MM.1S (cell line): Measurements from ENCODE around the gene SIDT1.

Source experiments
- DNase-seq: peaks from one replicate; pipeline ENCODE4 v3.0.0-alpha.2; 2015
- H2AFZ ChIP-seq: fragments of 300-600 bp; sonication (generic); 2 replicates; pipeline ENCODE4 v1.6.0; 2016; ENCODE audit warnings: antibody characterized with exemption, low read length
- H3F3A ChIP-seq: fragments of 300-600 bp; sonication (generic); 2 replicates; pipeline ENCODE4 v1.6.1; 2016; ENCODE audit warnings: mild to moderate bottlenecking, antibody characterized with exemption, low read length, moderate library complexity, mixed read lengths; ENCODE audit not compliant: insufficient read depth
- H3K27ac ChIP-seq: fragments of 300-600 bp; sonication (generic); 2 replicates; pipeline ENCODE4 v1.5.1; 2016; ENCODE audit warnings: mild to moderate bottlenecking, low read length
- H3K27me3 ChIP-seq: fragments of 300-600 bp; sonication (generic); replicated peaks from 2 replicates; pipeline ENCODE4 v1.6.0; 2016; ENCODE audit warnings: low read length; ENCODE audit not compliant: insufficient read depth
- H3K36me3 ChIP-seq: fragments of 300-600 bp; sonication (generic); replicated peaks from 2 replicates; pipeline ENCODE4 v1.6.1; 2016; ENCODE audit warnings: mild to moderate bottlenecking, low read length, mixed read lengths; ENCODE audit not compliant: insufficient read depth
- H3K4me1 ChIP-seq: fragments of 300-600 bp; sonication (generic); 2 replicates; pipeline ENCODE4 v1.6.1; 2016; ENCODE audit warnings: low read length, mixed read lengths
- H3K4me2 ChIP-seq: fragments of 300-600 bp; sonication (generic); 2 replicates; pipeline ENCODE4 v1.6.0; 2016; ENCODE audit warnings: low read depth, low read length
- H3K4me3 ChIP-seq: fragments of 300-600 bp; sonication (generic); 2 replicates; pipeline ENCODE4 v1.5.1; 2016; ENCODE audit warnings: low read length, mixed read lengths
- H3K79me2 ChIP-seq: fragments of 300-600 bp; sonication (generic); 2 replicates; pipeline ENCODE4 v1.6.1; 2016; ENCODE audit warnings: mixed run types, low read length, mixed read lengths
- H3K9ac ChIP-seq: fragments of 300-600 bp; sonication (generic); 2 replicates; pipeline ENCODE4 v1.6.1; 2016; ENCODE audit warnings: low read length, mixed read lengths
- H3K9me2 ChIP-seq: fragments of 300-600 bp; sonication (generic); replicated peaks from 2 replicates; pipeline ENCODE4 v1.6.1; 2016; ENCODE audit warnings: mild to moderate bottlenecking, low read length, mixed read lengths; ENCODE audit not compliant: insufficient read depth
- H3K9me3 ChIP-seq: fragments of 300-600 bp; sonication (generic); replicated peaks from 2 replicates; pipeline ENCODE4 v1.6.1; 2016; ENCODE audit warnings: mild to moderate bottlenecking, low read length, mixed read lengths; ENCODE audit not compliant: insufficient read depth
- H4K20me1 ChIP-seq: fragments of 300-600 bp; sonication (generic); 2 replicates; pipeline ENCODE4 v1.6.1; 2016; ENCODE audit warnings: mild to moderate bottlenecking, low read length, moderate library complexity, mixed read lengths; ENCODE audit not compliant: insufficient read depth
- CTCF ChIP-seq: fragments of 300-600 bp; sonication (generic); IDR thresholded peaks from 2 replicates; pipeline ENCODE4 v1.5.1; 2016; ENCODE audit warnings: antibody characterized with exemption, low read length, mixed read lengths
- EZH2 ChIP-seq: fragments of 300-600 bp; sonication (generic); optimal IDR thresholded peaks from 2 replicates; pipeline ENCODE3; 2017; ENCODE audit warnings: low read depth, mild to moderate bottlenecking, antibody characterized with exemption, low read length, mixed read lengths
- EZH2phosphoT487 ChIP-seq: fragments of 300-600 bp; sonication (generic); IDR thresholded peaks from 2 replicates; pipeline ENCODE4 v1.6.1; 2018; ENCODE audit warnings: antibody characterized with exemption, low read length

The SIDT1 gene

GRCh38 chr3:113585228-113585627, 52.9 kb downstream of the SIDT1 start:
- Histone ChIP-seq H3K4me3 (no peak overlapping the region), H3F3A (no peaks in the 10 kb centered on the region), H4K20me1 (no peaks in the 10 kb centered on the region), H3K9me2 (no peaks in the 10 kb centered on the region), H3K36me3 (no peaks in the 10 kb centered on the region), H3K4me2 (no peak overlapping the region), H2AFZ (no peak overlapping the region), H3K79me2 (no peaks in the 10 kb centered on the region), H3K9ac (no peak overlapping the region), H3K4me1 (no peaks in the 10 kb centered on the region), H3K27ac (no peak overlapping the region), H3K27me3 (no peaks in the 10 kb centered on the region), H3K9me3 (no peaks in the 10 kb centered on the region)
- no peak for DNase-seq
- TF ChIP-seq EZH2 (no peak), CTCF (no peak), EZH2phosphoT487 (no peak)

- H3F3A ChIP-seq, result no peaks in the 10 kb centered on the region
- H3K79me2 ChIP-seq, result no peaks in the 10 kb centered on the region
- H3K27me3 ChIP-seq, result no peaks in the 10 kb centered on the region
- H3K36me3 ChIP-seq, result no peaks in the 10 kb centered on the region
- no peaks in the 10 kb centered on the region for H3K4me1 ChIP-seq
- no peaks in the 10 kb centered on the region for H3K9me2 ChIP-seq
- DNase-seq, result no peak
- no peak overlapping the region for H2AFZ ChIP-seq
- no peak overlapping the region for H3K4me2 ChIP-seq
- no peaks in the 10 kb centered on the region for H4K20me1 ChIP-seq
- H3K9me3 ChIP-seq, result no peaks in the 10 kb centered on the region
- no peak overlapping the region for H3K27ac ChIP-seq
- no peak overlapping the region for H3K9ac ChIP-seq
- H3K4me3 ChIP-seq, result no peak overlapping the region
- TF ChIP-seq CTCF, result no peak
- TF ChIP-seq EZH2phosphoT487, result no peak
- TF ChIP-seq EZH2, result no peak
Measured at GRCh38 chr3:113585720-113586119, 53.4 kb downstream of the SIDT1 start.

GRCh38 chr3:113588806-113589205, 56.5 kb downstream of the SIDT1 start:
- Histone ChIP-seq H3K27me3 (no peaks in the 10 kb centered on the region), H3K36me3 (no peaks in the 10 kb centered on the region), H3K4me1 (no peaks in the 10 kb centered on the region), H3K9me2 (no peaks in the 10 kb centered on the region), H3K27ac (no peak overlapping the region), H3K9ac (no peak overlapping the region), H3F3A (no peaks in the 10 kb centered on the region), H3K4me3 (no peak overlapping the region), H2AFZ (no peak overlapping the region), H3K4me2 (no peak overlapping the region), H3K9me3 (no peaks in the 10 kb centered on the region), H3K79me2 (no peaks in the 10 kb centered on the region), H4K20me1 (no peaks in the 10 kb centered on the region)
- DNase-seq, result no peak
- TF ChIP-seq EZH2, result no peak
- TF ChIP-seq CTCF, result no peak
- no peak for TF ChIP-seq EZH2phosphoT487

- no peaks in the 10 kb centered on the region for H3K9me2 ChIP-seq
- no peak overlapping the region for H3K27ac ChIP-seq
- no peaks in the 10 kb centered on the region for H3K27me3 ChIP-seq
- no peaks in the 10 kb centered on the region for H3K79me2 ChIP-seq
- no peaks in the 10 kb centered on the region for H3K36me3 ChIP-seq
- no peak overlapping the region for H3K4me2 ChIP-seq
- TF ChIP-seq CTCF (no peak), EZH2phosphoT487 (no peak), EZH2 (no peak)
- no peak overlapping the region for H2AFZ ChIP-seq
- no peak overlapping the region for H3K4me3 ChIP-seq
- no peaks in the 10 kb centered on the region for H4K20me1 ChIP-seq
- H3K9ac ChIP-seq, result no peak overlapping the region
- no peaks in the 10 kb centered on the region for H3K9me3 ChIP-seq
- no peak for DNase-seq
- no peaks in the 10 kb centered on the region for H3K4me1 ChIP-seq
- no peaks in the 10 kb centered on the region for H3F3A ChIP-seq
Measured at GRCh38 chr3:113589971-113590370, 57.6 kb downstream of the SIDT1 start.
